Activated CD8-positive, alpha-beta T cell treated with anti-CD3 and anti-CD28 coated beads for 36 hours (primary cell): ENCODE results near the gene CTDSP2. TPM values are rescaled to one million over a fixed set of nuclear protein-coding genes. Genes with fewer than 3 reads are reported as not detected.
"Not testable (repeated sequence)": the region's sequence is repeated elsewhere in the genome, so short reads cannot be mapped to it uniquely, and the experiment has no call there.

Experiments used
- ATAC-seq: fragments of 200-7000 bp; cut with Tn5 transposase; one replicate; pipeline ENCODE4 v1.10.0; 2021; ENCODE audit warnings: mild to moderate bottlenecking, moderate library complexity
- CTCF ChIA-PET: fragments of 350-600 bp; sonication (Branson Sonifier 250); formaldehyde crosslinking; loops from one replicate; lab custom pipeline; 2021; ENCODE audit warnings: antibody characterized with exemption; lab: Charles Lee
- POLR2A ChIA-PET: fragments of 350-600 bp; sonication (Branson Sonifier 250); formaldehyde crosslinking; loops from one replicate; lab custom pipeline; 2021; ENCODE audit warnings: antibody characterized with exemption; lab: Charles Lee
- DNase-seq: peaks from one replicate; pipeline ENCODE4 v3.0.0-alpha.2; 2020
- H3K27ac Mint-ChIP-seq: one replicate; pipeline ENCODE4 v1.8.0; 2021; ENCODE audit warnings: mild to moderate bottlenecking, mixed read lengths
- H3K27me3 Mint-ChIP-seq: one replicate; pipeline ENCODE4 v1.8.0; 2021; ENCODE audit warnings: mixed read lengths
- H3K36me3 Mint-ChIP-seq: one replicate; pipeline ENCODE4 v1.8.0; 2021; ENCODE audit warnings: low read depth, mixed read lengths
- H3K4me1 Mint-ChIP-seq: one replicate; pipeline ENCODE4 v1.8.0; 2021; ENCODE audit warnings: low read depth, mixed read lengths
- H3K4me3 Mint-ChIP-seq: one replicate; pipeline ENCODE4 v1.8.0; 2021; ENCODE audit warnings: mild to moderate bottlenecking, moderate library complexity, mixed read lengths
- H3K9me3 Mint-ChIP-seq: one replicate; pipeline ENCODE4 v1.8.0; 2021; ENCODE audit warnings: mixed read lengths
- CTCF ChIP-seq: fragments of 200-600 bp; IDR thresholded peaks from one replicate; pipeline ENCODE4 v1.8.0; 2022; ENCODE audit warnings: antibody characterized with exemption, mild to moderate bottlenecking
- intact Hi-C: fragments of 100-400 bp; cut with micrococcal nuclease; formaldehyde crosslinking; loops from one replicate; pipeline ENCODE4 v1.10.0; 2022
- total RNA-seq, 2 experiments: library from RNA; stranded (reverse); gene quantifications; one replicate each; pipeline ENCODE4 v1.2.3, GENCODE V29; 2021

Gene CTDSP2
- total RNA-seq, 2 experiments from 2014 or later = 67.1 to 67.2 TPM

DNA sequence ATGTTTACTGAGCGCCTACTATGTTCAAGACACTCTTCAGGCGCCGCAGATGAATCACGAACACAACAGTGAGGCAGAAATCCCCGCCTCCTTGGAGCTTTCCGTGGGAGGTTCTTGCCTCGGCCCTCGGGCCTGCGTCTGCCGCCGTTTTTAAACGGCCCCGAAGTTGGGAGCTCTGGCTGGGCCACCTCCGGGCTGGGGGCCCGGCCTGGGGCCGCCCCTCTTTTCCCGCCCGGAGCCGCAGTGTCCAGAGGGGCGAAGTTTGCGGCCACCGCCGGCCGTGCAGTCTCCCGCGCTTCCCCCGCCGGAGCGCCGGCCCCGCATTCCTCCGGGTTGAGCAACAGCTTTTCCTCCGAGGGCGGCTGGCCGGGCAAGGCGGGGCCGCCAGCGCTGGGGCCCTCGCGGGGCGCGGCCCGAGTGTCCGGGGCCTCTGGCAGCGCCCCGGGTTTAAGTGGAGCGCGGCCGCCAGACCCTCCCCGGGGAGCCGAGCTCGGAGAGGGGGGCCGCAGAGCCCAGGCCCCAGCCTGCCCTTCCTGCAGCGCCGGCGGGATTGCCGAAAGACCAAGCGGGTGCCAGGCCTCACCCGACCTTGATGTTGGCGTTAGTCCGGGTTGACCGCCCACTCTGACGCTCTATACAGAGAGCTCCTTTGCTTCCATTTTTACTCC lies 18.7 kb upstream of the CTDSP2 start:
- no peaks in the 10 kb centered on the region for H3K36me3 Mint-ChIP-seq
- H3K9me3 Mint-ChIP-seq = no peaks in the 10 kb centered on the region
- H3K4me3 Mint-ChIP-seq = peak overlapping the region; percentile 70
- intact Hi-C loops = no loop called here
- H3K27ac Mint-ChIP-seq = peak overlapping the region; percentile 45
- ATAC-seq (peak; percentile 96), DNase-seq (peak; percentile 87)
- H3K27me3 Mint-ChIP-seq = peaks cover 6% of the 10 kb centered on the region
- no peak for TF ChIP-seq CTCF
- peaks cover 6% of the 10 kb centered on the region for H3K4me1 Mint-ChIP-seq
- CTCF ChIA-PET = interaction anchor here (0.8 to 3.1 kb wide), 13 partner anchors 9 to 63 kb away, joined by 3 to 16 read pairs (median 6); no protein-coding TSS in a partner anchor
- POLR2A ChIA-PET = interaction anchor here (0.6 to 2.5 kb wide), 10 partner anchors 11 to 34 kb away, joined by 3 to 13 read pairs (median 4); partner anchors contain the start of gene CTDSP2

- Mint-ChIP-seq H3K4me1 (peaks cover 6% of the 10 kb centered on the region), H3K27ac (no peak overlapping the region), H3K9me3 (no peaks in the 10 kb centered on the region), H3K4me3 (peak overlapping the region; percentile 65), H3K36me3 (no peaks in the 10 kb centered on the region), H3K27me3 (peaks cover 6% of the 10 kb centered on the region)
- intact Hi-C loops = no loop called here
- POLR2A ChIA-PET = interaction anchor here (0.8 to 2.5 kb wide), 5 partner anchors 13 to 34 kb away, joined by 5 to 13 read pairs (median 6); partner anchors contain the start of gene CTDSP2
- no peak for TF ChIP-seq CTCF
- CTCF ChIA-PET = interaction anchor here (0.8 to 3.1 kb wide), 13 partner anchors 10 to 62 kb away, joined by 3 to 16 read pairs (median 6); no protein-coding TSS in a partner anchor
- ATAC-seq = peak; percentile 13
- no peak for DNase-seq
These were observed 18.0 kb upstream of the CTDSP2 start for GRCh38 chr12:57864442-57865083.

DNA sequence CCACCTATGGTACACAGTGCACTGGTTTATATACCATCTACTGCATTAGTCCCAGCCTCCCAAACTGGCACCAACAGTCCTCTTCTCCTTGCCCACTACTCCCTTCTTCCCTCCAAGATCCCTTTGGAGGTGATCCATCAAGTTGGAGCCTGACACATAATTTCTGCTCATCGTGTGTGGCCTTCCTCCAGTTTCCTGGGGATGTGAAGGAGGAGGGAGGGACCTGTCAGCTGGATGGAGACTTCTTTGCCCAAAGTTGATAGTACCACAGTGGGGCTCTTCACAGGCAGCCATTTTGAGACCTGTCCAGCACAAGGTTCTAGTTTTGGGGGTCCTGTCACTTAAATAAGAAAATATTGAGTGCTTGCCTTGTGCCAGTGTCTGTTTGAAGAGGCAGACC lies 17.1 kb upstream of the CTDSP2 start:
- peaks cover 6% of the 10 kb centered on the region for H3K4me1 Mint-ChIP-seq
- DNase-seq = no peak
- ATAC-seq = no peak
- ChIA-PET CTCF (interaction anchor here (2.2 kb wide), 1 partner anchor 12 kb away, joined by 7 read pairs; no protein-coding TSS in a partner anchor), POLR2A (interaction anchor here (1.8 to 2.5 kb wide), 2 partner anchors 17 to 19 kb away, joined by 6 to 13 read pairs; partner anchors contain the start of gene CTDSP2)
- no peak overlapping the region for H3K27ac Mint-ChIP-seq
- no peak overlapping the region for H3K4me3 Mint-ChIP-seq
- intact Hi-C loops = no loop called here
- H3K27me3 Mint-ChIP-seq = peaks cover 6% of the 10 kb centered on the region
- TF ChIP-seq CTCF = no peak
- H3K9me3 Mint-ChIP-seq = no peaks in the 10 kb centered on the region
- H3K36me3 Mint-ChIP-seq = no peaks in the 10 kb centered on the region

DNA sequence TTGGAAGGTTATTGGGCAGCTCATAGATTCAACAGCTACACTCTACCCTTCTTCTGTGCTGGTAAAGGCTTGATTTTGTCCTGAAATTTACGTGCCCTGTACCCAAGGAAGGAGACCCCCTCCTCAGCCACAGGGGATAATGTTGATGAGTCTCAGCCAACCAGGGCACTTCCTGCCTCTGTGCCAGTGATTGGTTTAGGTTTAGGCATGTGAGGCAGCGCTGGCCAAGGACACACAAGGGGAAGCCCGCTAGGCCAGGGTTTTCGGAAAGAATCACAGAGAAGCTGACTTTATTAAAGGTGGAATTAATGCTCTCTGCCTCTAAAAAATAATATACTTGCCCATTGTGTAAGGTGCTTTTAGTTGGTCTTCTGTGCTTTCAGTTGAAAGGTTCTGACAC lies 15.4 kb upstream of the CTDSP2 start:
- no peak overlapping the region for H3K27ac Mint-ChIP-seq
- no peak for TF ChIP-seq CTCF
- H3K36me3 Mint-ChIP-seq = no peaks in the 10 kb centered on the region
- ChIA-PET CTCF (interaction anchor here (0.8 to 1.6 kb wide), 5 partner anchors 11 to 59 kb away, joined by 3 to 6 read pairs (median 3); no protein-coding TSS in a partner anchor), POLR2A (interaction anchor here (1.2 kb wide), 1 partner anchor 26 kb away, joined by 3 read pairs; no protein-coding TSS in a partner anchor)
- peaks cover 6% of the 10 kb centered on the region for H3K27me3 Mint-ChIP-seq
- DNase-seq (no peak), ATAC-seq (no peak)
- H3K9me3 Mint-ChIP-seq = no peaks in the 10 kb centered on the region
- H3K4me1 Mint-ChIP-seq = peaks cover 6% of the 10 kb centered on the region
- intact Hi-C loops = no loop called here
- H3K4me3 Mint-ChIP-seq = no peak overlapping the region

DNA sequence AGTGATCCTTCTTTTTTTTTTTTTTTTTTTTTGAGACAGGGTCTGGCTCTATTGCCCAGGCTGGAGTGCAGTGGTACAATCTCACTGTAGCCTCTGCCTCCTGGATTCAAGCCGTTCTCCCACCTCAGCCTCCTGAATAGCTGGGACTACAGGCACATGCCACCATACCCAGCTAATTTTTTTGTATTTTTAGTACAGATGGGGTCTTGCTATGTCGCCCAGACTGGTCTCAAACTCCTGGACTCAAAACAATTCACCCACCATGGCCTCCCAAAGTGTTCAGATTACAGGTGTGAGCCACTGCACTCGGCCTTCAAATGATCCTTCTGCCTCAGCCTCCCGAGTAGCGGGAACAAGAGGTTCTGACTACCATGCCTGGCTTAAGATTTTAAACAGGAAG lies 14.4 kb upstream of the CTDSP2 start:
- intact Hi-C loops, H3K4me3 Mint-ChIP-seq, H3K4me1 Mint-ChIP-seq, H3K36me3 Mint-ChIP-seq, H3K27ac Mint-ChIP-seq, H3K9me3 Mint-ChIP-seq, ATAC-seq, DNase-seq, H3K27me3 Mint-ChIP-seq: not testable (repeated sequence)
- ChIA-PET POLR2A (interaction anchor here (1.0 kb wide), 1 partner anchor 36 kb away, joined by 3 read pairs; no protein-coding TSS in a partner anchor), CTCF (interaction anchor here (1.0 to 1.6 kb wide), 3 partner anchors 16 to 58 kb away, joined by 3 to 6 read pairs (median 3); no protein-coding TSS in a partner anchor)
